GM19397 (cell line): Measurements from ENCODE around the gene KNTC1.
"Not testable (repeated sequence)": the region's sequence is repeated elsewhere in the genome, so short reads cannot be mapped to it uniquely, and the experiment has no call there.

ENCODE experiments used
- ATAC-seq: cut with Tn5 transposase; IDR thresholded peaks from one replicate; pipeline ENCODE4 v1.9.1; 2021; ENCODE audit warnings: mild to moderate bottlenecking, moderate library complexity; ENCODE audit not compliant: unreplicated experiment

Gene KNTC1, protein sequence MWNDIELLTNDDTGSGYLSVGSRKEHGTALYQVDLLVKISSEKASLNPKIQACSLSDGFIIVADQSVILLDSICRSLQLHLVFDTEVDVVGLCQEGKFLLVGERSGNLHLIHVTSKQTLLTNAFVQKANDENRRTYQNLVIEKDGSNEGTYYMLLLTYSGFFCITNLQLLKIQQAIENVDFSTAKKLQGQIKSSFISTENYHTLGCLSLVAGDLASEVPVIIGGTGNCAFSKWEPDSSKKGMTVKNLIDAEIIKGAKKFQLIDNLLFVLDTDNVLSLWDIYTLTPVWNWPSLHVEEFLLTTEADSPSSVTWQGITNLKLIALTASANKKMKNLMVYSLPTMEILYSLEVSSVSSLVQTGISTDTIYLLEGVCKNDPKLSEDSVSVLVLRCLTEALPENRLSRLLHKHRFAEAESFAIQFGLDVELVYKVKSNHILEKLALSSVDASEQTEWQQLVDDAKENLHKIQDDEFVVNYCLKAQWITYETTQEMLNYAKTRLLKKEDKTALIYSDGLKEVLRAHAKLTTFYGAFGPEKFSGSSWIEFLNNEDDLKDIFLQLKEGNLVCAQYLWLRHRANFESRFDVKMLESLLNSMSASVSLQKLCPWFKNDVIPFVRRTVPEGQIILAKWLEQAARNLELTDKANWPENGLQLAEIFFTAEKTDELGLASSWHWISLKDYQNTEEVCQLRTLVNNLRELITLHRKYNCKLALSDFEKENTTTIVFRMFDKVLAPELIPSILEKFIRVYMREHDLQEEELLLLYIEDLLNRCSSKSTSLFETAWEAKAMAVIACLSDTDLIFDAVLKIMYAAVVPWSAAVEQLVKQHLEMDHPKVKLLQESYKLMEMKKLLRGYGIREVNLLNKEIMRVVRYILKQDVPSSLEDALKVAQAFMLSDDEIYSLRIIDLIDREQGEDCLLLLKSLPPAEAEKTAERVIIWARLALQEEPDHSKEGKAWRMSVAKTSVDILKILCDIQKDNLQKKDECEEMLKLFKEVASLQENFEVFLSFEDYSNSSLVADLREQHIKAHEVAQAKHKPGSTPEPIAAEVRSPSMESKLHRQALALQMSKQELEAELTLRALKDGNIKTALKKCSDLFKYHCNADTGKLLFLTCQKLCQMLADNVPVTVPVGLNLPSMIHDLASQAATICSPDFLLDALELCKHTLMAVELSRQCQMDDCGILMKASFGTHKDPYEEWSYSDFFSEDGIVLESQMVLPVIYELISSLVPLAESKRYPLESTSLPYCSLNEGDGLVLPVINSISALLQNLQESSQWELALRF (N-terminal part only)

DNA sequence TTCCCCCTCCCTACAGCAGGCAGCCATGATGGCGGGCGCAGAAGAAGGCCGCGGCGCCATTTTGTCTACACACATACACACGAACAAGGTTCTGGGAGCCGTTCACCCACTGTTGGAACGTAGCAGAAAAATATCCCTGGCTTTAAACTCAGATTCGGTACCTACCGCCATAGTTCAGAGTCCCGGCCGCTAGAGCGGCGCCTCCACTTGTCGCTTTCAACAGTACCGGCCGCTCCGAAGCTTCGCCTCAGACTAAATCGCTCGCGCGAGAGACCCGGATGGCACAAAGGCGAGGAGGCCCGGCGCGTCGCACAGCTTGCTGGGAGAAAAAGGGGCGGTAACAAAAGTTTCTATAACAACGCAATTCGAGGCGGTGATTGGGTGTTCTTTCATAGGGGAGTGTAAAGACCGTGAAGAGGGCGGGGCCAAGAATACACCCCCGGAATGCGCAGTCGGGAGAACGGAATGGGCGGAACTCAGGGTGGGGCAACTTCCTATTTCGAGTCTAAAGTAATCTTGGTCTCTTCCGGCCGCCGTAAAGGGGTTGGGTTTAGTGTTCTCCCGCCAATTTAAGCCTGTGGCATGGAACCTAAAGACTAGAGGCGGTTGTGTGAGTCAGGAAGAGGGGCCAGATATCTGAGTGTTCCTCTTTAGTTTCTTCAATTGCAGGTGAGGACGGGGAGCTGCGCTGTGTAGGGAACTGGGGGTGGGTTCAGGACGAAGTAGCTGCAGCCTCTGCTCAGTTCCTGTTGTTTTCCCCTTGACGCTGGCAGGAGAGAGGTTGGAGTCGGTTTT, at the start of gene KNTC1, which contains the start of gene RSRC2:
TSS of gene KNTC1 (plus strand) at position 567 of the 795 bp plus-strand sequence. CDS start 2,815 bp downstream, outside the sequence.
TSS of gene RSRC2 (minus strand) at position 254 of the 795 bp plus-strand sequence. CDS start at position 171, 83 bp downstream.
- ATAC-seq = peak; percentile 86

DNA sequence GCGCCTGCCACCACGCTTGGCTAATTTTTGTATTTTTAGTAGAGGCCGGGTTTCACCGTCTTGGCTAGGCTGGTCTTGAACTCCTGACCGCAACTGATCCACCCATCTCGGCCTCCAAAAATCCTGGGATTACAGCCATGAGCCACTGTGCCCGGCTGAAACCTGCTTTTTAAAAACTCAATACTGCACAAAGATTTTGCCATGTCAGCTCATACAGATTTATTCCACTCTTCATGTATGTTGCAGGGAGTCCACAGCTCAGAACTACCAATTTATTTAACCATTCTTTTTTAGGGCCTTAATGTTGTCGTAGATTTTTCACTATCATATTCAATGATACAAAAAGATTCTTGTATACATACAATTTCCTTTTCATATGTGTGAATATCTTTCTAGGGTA, 46.3 kb upstream of the KNTC1 start:
- no peak for ATAC-seq

- no peak for ATAC-seq
Measured at GRCh38 chr12:122481861-122482260, 45.2 kb upstream of the KNTC1 start.

DNA sequence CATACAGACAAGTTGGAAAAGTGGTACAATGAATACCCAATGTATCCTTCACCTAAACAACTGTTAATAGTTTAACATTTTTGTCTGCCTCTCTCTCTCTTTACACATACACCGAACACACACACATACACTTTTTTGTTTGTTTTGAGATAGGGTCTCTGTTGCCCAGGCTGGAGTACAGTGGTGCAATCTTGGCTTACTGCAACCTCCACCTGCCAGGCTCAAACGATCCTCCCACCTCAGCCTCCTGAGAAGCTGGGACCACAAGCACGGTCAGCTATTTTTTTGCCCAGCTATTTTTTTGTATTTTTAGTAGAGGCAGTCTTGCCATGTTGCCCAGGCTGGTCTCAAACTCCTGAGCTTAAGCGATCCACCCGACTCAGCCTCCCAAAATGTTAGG, 43.1 kb upstream of the KNTC1 start:
- ATAC-seq = no peak

GRCh38 chr12:122484385-122484784, 42.7 kb upstream of the KNTC1 start:
- not testable (repeated sequence) for ATAC-seq

DNA sequence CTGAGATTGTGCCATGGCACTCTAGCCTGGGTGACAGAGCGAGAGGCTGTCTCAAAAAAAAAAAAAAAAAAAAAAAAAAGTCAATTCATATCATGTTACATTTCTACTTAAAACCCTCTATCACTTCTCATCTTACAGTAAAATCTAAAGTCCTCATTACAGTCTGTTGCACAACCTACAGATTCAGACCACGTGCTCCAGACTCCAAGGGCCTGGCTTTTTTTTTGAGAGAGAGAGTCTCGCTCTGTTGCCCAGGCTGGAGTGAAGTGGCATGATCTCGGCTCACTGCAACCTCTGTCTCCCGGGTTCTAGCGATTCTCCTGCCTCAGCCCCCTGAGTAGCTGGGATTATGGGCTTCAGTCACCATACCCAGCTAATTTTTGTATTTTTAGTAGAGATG, 40.7 kb upstream of the KNTC1 start:
- not testable (repeated sequence) for ATAC-seq

DNA sequence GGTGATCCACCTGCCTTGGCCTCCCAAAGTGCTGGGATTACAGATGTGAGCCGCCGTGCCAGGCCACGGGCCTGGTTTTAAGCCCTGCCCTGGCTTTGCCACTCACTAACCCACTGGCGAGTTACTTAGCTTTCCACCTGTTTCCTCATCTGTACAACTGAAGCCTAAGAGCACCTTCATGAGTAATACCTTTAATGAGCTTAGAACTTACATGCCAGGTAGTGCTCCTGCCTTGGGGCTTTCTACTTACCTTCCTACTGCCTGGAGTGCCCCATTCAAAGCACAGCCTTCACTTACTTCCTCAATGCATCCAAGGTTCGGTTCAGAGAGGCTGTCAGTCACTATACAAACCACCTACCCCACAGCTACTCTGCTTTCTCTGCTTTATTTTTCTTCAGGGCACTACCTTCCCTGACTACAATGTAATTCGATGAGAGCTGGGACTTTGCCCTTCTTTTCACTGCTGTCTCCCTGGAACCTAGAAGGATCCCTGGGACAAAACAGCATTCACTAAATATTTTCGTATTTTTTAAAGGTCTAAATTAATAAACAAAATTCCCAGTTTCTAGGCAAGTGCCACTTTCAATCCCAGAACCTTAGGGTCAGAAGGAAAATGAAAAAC, 40.1 kb upstream of the KNTC1 start:
- ATAC-seq = no peak

DNA sequence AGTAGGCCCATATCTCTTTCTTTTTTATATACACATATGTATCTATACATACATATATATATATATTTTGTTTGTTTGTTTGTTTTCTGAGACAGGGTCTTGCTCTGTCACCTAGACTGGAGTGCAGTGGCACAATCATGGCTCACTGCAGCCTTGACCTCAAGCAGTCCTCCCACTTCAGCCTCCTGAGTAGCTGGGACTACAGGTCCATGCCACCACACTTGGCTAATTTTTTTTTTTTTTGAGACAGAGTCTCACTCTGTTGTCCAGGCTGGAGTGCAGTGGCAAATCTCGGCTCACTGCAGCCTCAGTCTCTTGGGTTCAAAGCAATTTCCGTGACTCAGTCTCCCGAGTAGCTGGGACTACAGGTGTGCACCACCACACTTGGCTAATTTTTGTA, 39.2 kb upstream of the KNTC1 start:
- ATAC-seq = not testable (repeated sequence)

DNA sequence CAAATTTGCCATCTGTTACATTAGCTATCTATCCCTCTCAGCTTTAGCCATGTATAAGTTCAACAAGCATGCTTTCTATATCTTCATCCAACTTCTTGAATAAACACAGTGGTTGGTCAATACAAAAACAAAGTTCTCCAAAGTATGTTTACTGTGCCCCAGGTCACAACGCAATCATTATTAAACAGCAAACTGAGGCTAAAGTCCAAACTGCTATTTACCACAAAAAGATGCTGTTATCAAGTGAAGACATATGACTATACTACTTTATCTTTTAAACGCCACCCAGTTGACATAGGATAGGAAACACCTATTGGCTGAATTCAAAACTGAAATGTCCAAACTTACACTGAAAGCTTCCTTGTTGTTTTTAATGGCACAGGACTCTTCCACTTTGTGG, 38.0 kb upstream of the KNTC1 start:
- ATAC-seq = no peak

DNA sequence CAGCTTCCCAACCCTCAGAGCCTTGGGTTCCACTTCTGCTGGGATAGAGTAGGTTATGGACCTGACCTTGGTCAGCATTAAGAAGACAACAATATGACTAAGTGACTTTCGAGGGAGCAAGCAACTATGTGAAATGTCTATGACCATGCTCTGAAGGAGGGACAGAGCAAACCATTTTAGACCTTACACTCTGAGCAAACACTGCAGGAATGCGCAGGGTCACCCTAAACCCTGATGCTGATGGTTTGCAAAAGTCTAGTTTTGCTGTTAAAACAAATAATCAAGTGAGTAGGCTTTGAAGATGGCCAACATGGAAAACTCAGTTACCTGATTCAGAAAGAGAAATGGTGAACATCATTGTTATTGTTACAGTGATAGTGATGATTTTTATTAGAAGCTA, 35.1 kb upstream of the KNTC1 start:
- ATAC-seq = no peak

DNA sequence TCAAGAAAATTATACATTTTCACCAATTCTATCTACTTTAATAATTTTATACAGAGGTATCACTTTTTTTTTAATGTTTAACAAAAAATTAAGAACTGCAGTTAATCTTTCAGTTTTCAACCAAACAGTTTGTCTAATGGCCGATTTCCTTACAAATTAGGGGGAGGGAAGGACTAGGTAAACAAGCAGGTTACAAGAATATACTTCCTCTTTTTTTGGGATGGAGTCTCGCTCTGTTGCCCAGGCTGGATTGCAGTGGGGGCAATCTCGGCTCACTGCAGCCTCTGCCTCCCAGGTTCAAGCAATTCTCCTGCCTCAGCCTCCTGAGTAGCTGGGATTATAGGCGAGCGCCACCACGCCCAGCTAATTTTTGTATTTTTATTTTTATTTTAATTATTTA, 33.8 kb upstream of the KNTC1 start:
- ATAC-seq = not testable (repeated sequence)

DNA sequence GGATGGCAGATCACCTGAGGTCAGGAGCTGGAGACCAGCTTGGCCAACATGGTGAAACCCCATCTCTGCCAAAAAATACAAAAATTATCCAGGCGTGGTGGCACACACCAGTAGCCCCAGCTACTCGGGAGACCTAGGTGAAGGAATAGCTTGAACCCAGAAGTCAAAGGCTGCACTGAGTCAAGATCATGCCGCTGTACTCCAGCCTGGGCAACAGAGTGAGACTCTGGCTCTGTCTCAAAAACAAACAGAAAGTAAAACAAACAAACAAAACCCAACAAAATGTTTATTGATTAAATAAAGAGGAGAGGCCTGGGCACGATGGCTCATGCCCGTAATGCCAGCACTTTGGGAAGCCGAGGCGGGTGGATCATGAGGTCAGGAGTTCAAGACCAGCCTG, 31.8 kb upstream of the KNTC1 start:
- no peak for ATAC-seq

- peak; percentile 28 for ATAC-seq
Measured at GRCh38 chr12:122499991-122500684, 26.9 kb upstream of the KNTC1 start.

GRCh38 chr12:122500685-122501488, 26.2 kb upstream of the KNTC1 start, which contains the start of gene ZCCHC8:
Gene ZCCHC8, minus strand, starts transcription at chr12:122500932. Its CDS starts 92 bp downstream, at chr12:122500840.
- peak; percentile 93 for ATAC-seq

- no peak for ATAC-seq
Measured at GRCh38 chr12:122501489-122501989, 25.5 kb upstream of the KNTC1 start.

GRCh38 chr12:122503147-122503751, 23.8 kb upstream of the KNTC1 start:
- no peak for ATAC-seq

- ATAC-seq = no peak
Measured at GRCh38 chr12:122503783-122504590, 23.1 kb upstream of the KNTC1 start.
